Fibroblast of lung (primary cell): ENCODE measurements around the gene CLCNKB. TPM values are rescaled to one million over a fixed set of nuclear protein-coding genes. Genes with fewer than 3 reads are reported as not detected.

Source experiments
- DNase-seq, 2 donors: peaks; one replicate each; pipeline versions ENCODE4 v3.0.0 to v3.0.0-alpha.2; 2010; ENCODE audit warnings: low read depth in 2 of 2
- H2AFZ ChIP-seq: 2 replicates; pipeline ENCODE4 v1.5.1; 2012; ENCODE audit warnings: low read length, control low read depth, inconsistent platforms
- H3K27ac ChIP-seq: 2 replicates; pipeline ENCODE4 v1.5.1; 2011; ENCODE audit warnings: low read length, control low read depth; ENCODE audit not compliant: insufficient read depth
- H3K27me3 ChIP-seq: 2 replicates; pipeline ENCODE4 v1.5.1; 2011; ENCODE audit warnings: mild to moderate bottlenecking, low read length; ENCODE audit not compliant: control insufficient read depth, insufficient read depth
- H3K36me3 ChIP-seq: 2 replicates; pipeline ENCODE4 v1.5.1; 2011; ENCODE audit warnings: low read length; ENCODE audit not compliant: control insufficient read depth, insufficient read depth
- H3K4me1 ChIP-seq: 2 replicates; pipeline ENCODE4 v1.5.1; 2011; ENCODE audit warnings: low read length; ENCODE audit not compliant: control insufficient read depth, insufficient read depth; ENCODE audit errors: extremely low read depth
- H3K4me2 ChIP-seq: 2 replicates; pipeline ENCODE4 v1.5.1; 2011; ENCODE audit warnings: low read length, control low read depth; ENCODE audit not compliant: insufficient read depth; ENCODE audit errors: extremely low read depth
- H3K4me3 ChIP-seq, 4 experiments: fragments of 200-600 bp in 1 of 4; sonication (generic) in 1 of 4; replicated peaks in 1 of 4; 2 replicates each; pipeline ENCODE4 v1.5.1; 2011 to 2016; ENCODE audit warnings: low read length in 4 of 4, low read depth in 3 of 4, mild to moderate bottlenecking in 3 of 4, control low read depth in 2 of 4, inconsistent platforms in 1 of 4, mixed read lengths in 1 of 4; ENCODE audit not compliant: insufficient read depth in 1 of 4; ENCODE audit errors: control extremely low read depth in 1 of 4
- H3K79me2 ChIP-seq: 2 replicates; pipeline ENCODE4 v1.5.1; 2012; ENCODE audit warnings: mild to moderate bottlenecking, low read length, inconsistent platforms; ENCODE audit not compliant: control insufficient read depth, insufficient read depth
- H3K9ac ChIP-seq: 2 replicates; pipeline ENCODE4 v1.5.1; 2011; ENCODE audit warnings: mild to moderate bottlenecking, low read length, control low read depth; ENCODE audit not compliant: insufficient read depth
- H3K9me3 ChIP-seq: 2 replicates; pipeline ENCODE4 v1.5.1; 2012; ENCODE audit warnings: low read depth, low read length; ENCODE audit not compliant: control insufficient read depth, insufficient read depth
- H4K20me1 ChIP-seq: 2 replicates; pipeline ENCODE4 v1.5.1; 2011; ENCODE audit warnings: low read length; ENCODE audit not compliant: control insufficient read depth, insufficient read depth; ENCODE audit errors: extremely low read depth
- EZH2 ChIP-seq: IDR thresholded peaks from 2 replicates; pipeline ENCODE4 v1.5.1; 2012; ENCODE audit warnings: low read length, control low read depth, mild to moderate bottlenecking; ENCODE audit errors: missing control alignments
- polyA plus RNA-seq, 2 donors: library from polyadenylated mRNA; depleted of rRNA in 1 of 2; stranded (reverse) in 1 of 2; unstranded in 1 of 2; fragments of >200 nt; gene quantifications; 2 replicates each; pipeline ENCODE4 v1.2.1, GENCODE V29; 2011 to 2012; ENCODE audit warnings: missing spikeins in 1 of 2
- total RNA-seq: library from RNA; depleted of rRNA; stranded (reverse); fragments of >200 nt; gene quantifications from 2 replicates; pipeline ENCODE4 v1.2.1, GENCODE V29; 2014
- TF ChIP-seq, protein P1 (sequence below), 2 donors: IDR thresholded peaks in 1 of 2; conservative IDR thresholded peaks in 1 of 2; 1 replicate in 1 of 2; 2 replicates in 1 of 2; pipeline ENCODE4 v1.5.1; 2011 to 2012; ENCODE audit warnings: low read length in 2 of 2, control low read depth in 1 of 2, inconsistent platforms in 1 of 2, low read depth in 1 of 2, mild to moderate bottlenecking in 1 of 2

Gene CLCNKB
- total and polyA plus RNA-seq, 2 donors (not counting 1 experiment from before 2014, with no cell fraction given) = 0.09 to 0.33 TPM

DNA sequence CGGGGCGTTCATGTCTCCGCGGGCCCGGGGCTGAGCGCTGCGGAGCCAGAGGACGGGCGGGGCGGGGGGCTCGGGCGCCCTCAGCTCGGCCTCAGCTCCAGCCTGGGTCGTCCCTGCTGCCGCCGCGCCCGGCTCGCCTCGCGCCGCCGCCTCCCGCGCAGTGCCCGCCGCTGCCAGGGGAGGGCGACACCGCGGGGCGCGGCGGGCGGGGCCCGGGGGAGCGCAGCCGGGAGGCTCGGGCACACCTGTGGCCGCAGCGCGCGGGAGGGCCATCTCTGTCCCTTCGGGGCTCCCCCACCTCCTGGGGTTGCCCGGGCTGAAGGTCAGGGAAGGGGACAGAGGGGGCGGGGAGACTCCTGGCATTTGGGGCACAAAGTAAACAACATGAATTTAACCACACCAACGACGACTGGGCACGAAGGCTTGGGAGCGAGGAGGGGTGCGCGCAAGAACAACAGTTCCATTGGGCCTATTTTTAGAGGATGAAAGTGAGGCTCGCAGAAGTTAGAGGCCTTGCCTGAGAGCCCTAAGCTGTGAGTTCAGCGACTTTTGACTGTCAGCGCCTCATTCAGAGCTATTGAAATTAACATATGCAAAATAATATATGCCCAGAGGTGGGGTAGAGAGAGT lies 30.0 kb downstream of the CLCNKB start, which contains the start of gene FAM131C:
Gene FAM131C (minus strand): TSS at position 162 of the 630 bp plus-strand sequence. CDS start 209 bp downstream, outside the sequence.
- H3K27ac ChIP-seq = no peak within 1 kb of the TSS
- H3K4me3 ChIP-seq = peak within 1 kb of the TSS; percentile 14 to 47 (median 30)
- no peaks in the 10 kb centered on the region for H3K9me3 ChIP-seq
- peak within 1 kb of the TSS; percentile 53 for H3K9ac ChIP-seq
- no peaks in the 10 kb centered on the region for H4K20me1 ChIP-seq
- H3K4me2 ChIP-seq = peak within 1 kb of the TSS; percentile 88
- peak within 1 kb of the TSS; percentile 26 for H2AFZ ChIP-seq
- H3K36me3 ChIP-seq = no peaks in the 10 kb centered on the region
- H3K79me2 ChIP-seq = no peaks in the 10 kb centered on the region
- peaks cover 15% of the 10 kb centered on the region for H3K4me1 ChIP-seq
- DNase-seq = no peak
- TF ChIP-seq EZH2 = no peak
- TF ChIP-seq, protein P1, sequence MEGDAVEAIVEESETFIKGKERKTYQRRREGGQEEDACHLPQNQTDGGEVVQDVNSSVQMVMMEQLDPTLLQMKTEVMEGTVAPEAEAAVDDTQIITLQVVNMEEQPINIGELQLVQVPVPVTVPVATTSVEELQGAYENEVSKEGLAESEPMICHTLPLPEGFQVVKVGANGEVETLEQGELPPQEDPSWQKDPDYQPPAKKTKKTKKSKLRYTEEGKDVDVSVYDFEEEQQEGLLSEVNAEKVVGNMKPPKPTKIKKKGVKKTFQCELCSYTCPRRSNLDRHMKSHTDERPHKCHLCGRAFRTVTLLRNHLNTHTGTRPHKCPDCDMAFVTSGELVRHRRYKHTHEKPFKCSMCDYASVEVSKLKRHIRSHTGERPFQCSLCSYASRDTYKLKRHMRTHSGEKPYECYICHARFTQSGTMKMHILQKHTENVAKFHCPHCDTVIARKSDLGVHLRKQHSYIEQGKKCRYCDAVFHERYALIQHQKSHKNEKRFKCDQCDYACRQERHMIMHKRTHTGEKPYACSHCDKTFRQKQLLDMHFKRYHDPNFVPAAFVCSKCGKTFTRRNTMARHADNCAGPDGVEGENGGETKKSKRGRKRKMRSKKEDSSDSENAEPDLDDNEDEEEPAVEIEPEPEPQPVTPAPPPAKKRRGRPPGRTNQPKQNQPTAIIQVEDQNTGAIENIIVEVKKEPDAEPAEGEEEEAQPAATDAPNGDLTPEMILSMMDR (conservative IDR thresholded peaks at IDR 0.05 in 1 of 2, IDR thresholded peaks at IDR 0.05 in 1 of 2; ENCODE audit: low read depth in 1 of 2, low read length in 2 of 2) = peak in 1 of 2 donors; percentile 6
- H3K27me3 ChIP-seq = no peaks in the 10 kb centered on the region

DNA sequence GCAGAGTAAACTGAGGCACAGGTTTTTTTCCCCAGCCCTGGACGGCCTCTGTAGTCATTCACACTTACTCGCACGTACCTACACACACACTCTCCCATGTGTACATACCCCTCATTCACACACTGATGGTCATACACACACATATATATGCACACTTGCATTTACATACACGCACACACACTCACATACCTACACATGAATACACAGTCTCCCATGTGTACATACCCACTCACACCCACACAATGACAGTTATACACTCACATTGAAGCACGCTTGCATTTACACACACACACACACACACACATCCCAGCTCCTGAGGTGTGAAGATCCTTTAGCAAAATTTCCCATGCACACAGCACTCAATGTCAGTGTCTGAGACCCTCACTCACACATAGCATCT lies 30.6 kb downstream of the CLCNKB start:
- Histone ChIP-seq H3K36me3 (no peaks in the 10 kb centered on the region), H3K4me3 (no peak overlapping the region), H2AFZ (no peak overlapping the region), H4K20me1 (no peaks in the 10 kb centered on the region), H3K4me2 (peak overlapping the region; percentile 88), H3K79me2 (no peaks in the 10 kb centered on the region), H3K4me1 (peaks cover 19% of the 10 kb centered on the region), H3K9me3 (no peaks in the 10 kb centered on the region), H3K27me3 (no peaks in the 10 kb centered on the region), H3K9ac (no peak overlapping the region), H3K27ac (no peak overlapping the region)
- no peak for DNase-seq
- TF ChIP-seq EZH2 = no peak
- TF ChIP-seq, protein P1 (conservative IDR thresholded peaks at IDR 0.05 in 1 of 2, IDR thresholded peaks at IDR 0.05 in 1 of 2; ENCODE audit: low read depth in 1 of 2, low read length in 2 of 2) = no peak

DNA sequence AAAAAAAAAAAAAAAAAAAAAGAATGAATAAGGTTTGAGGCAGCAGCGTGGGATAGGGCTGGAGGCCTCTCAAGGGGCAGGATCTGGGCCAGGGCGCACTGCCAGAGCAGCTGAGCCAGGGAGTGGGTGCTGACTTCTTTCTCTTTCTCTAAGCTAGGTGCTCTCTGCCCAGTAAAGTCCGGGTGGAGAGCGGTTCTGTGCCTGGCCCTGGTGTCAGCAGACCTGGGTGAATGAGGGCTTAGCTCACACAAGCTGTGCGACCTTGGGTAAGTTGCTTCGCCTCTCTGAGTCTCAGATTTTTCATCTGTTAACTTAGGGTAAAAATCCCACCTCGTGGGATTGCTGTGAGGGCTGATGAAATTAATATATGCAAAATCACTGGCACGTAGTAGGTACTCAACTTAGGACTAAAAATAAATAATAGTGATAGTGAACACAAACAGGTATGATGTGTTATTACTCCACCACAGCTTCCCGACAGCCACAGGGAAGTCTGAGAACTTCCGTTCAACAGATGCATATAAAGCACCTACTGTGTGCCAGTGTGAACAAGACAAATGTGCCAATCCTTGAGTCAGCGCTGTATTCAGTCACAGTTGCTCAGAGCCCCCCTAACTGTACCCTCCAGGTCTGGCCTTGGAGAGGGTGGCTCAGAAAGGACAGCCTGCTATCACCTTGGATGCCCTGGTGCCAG lies 31.9 kb downstream of the CLCNKB start:
- TF ChIP-seq EZH2 = no peak
- TF ChIP-seq, protein P1 (conservative IDR thresholded peaks at IDR 0.05 in 1 of 2, IDR thresholded peaks at IDR 0.05 in 1 of 2; ENCODE audit: low read depth in 1 of 2, low read length in 2 of 2) = no peak
- no peaks in the 10 kb centered on the region for H3K79me2 ChIP-seq
- H3K27ac ChIP-seq = peak overlapping the region; percentile 90
- no peaks in the 10 kb centered on the region for H3K27me3 ChIP-seq
- no peak overlapping the region for H3K4me2 ChIP-seq
- H2AFZ ChIP-seq = no peak overlapping the region
- H3K4me1 ChIP-seq = peaks cover 20% of the 10 kb centered on the region
- no peaks in the 10 kb centered on the region for H4K20me1 ChIP-seq
- no peak overlapping the region for H3K4me3 ChIP-seq
- DNase-seq = peak; percentile 83 to 84
- H3K9ac ChIP-seq = no peak overlapping the region
- no peaks in the 10 kb centered on the region for H3K9me3 ChIP-seq
- H3K36me3 ChIP-seq = no peaks in the 10 kb centered on the region
